Activated naive CD8-positive, alpha-beta T cell treated with anti-CD3 and anti-CD28 coated beads, Interleukin-2, amount 50 U/mL, for 24 hours (primary cell): ENCODE data around the gene NACC2.
"Not testable (repeated sequence)": the region's sequence is repeated elsewhere in the genome, so short reads cannot be mapped to it uniquely, and the experiment has no call there.

Experiments used
- ATAC-seq: fragments of 150-1000 bp; cut with Tn5 transposase; one replicate; pipeline ENCODE4 v1.10.0; 2021
- DNase-seq: peaks from one replicate; pipeline ENCODE4 v3.0.0; 2021
- H3K27ac Mint-ChIP-seq: one replicate; pipeline ENCODE4 v1.8.0; 2021; ENCODE audit warnings: mild to moderate bottlenecking, mixed read lengths
- H3K27me3 Mint-ChIP-seq: one replicate; pipeline ENCODE4 v1.8.0; 2021; ENCODE audit warnings: mixed read lengths
- H3K36me3 Mint-ChIP-seq: one replicate; pipeline ENCODE4 v1.8.0; 2021; ENCODE audit warnings: low read depth, mixed read lengths
- H3K4me1 Mint-ChIP-seq: one replicate; pipeline ENCODE4 v1.8.0; 2021; ENCODE audit warnings: mixed read lengths
- H3K4me3 Mint-ChIP-seq: one replicate; pipeline ENCODE4 v1.8.0; 2021; ENCODE audit warnings: mild to moderate bottlenecking, moderate library complexity, mixed read lengths
- H3K9me3 Mint-ChIP-seq: one replicate; pipeline ENCODE4 v1.8.0; 2021; ENCODE audit warnings: mixed read lengths

NACC2 gene

DNA sequence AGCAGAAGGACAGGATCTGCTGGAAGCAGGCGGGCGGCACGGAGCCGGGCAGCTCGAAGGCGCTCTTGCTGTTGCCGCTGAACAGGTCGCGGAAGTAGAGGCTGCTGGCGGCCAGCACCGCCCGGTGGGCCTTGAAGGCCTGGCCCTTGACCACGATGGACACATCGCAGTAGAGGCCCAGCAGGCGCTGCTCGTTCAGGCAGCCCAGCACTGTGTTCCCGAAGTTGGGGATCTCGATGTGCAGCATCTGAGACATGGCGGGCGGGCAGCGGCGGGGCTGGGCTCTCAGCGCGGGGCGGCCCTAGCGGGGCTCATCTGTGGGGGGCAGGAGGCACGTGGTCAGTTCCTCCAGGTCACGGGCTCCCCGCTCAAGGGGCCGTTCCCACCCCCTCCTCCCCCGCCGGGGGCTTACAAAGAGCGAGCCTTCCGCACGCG is 44.8 kb downstream of the NACC2 start:
- Mint-ChIP-seq H3K27ac (no peak overlapping the region), H3K36me3 (no peaks in the 10 kb centered on the region), H3K4me1 (peaks cover 14% of the 10 kb centered on the region), H3K27me3 (peaks cover 3% of the 10 kb centered on the region), H3K9me3 (no peaks in the 10 kb centered on the region), H3K4me3 (no peak overlapping the region)
- no peak for DNase-seq
- ATAC-seq, result no peak

DNA sequence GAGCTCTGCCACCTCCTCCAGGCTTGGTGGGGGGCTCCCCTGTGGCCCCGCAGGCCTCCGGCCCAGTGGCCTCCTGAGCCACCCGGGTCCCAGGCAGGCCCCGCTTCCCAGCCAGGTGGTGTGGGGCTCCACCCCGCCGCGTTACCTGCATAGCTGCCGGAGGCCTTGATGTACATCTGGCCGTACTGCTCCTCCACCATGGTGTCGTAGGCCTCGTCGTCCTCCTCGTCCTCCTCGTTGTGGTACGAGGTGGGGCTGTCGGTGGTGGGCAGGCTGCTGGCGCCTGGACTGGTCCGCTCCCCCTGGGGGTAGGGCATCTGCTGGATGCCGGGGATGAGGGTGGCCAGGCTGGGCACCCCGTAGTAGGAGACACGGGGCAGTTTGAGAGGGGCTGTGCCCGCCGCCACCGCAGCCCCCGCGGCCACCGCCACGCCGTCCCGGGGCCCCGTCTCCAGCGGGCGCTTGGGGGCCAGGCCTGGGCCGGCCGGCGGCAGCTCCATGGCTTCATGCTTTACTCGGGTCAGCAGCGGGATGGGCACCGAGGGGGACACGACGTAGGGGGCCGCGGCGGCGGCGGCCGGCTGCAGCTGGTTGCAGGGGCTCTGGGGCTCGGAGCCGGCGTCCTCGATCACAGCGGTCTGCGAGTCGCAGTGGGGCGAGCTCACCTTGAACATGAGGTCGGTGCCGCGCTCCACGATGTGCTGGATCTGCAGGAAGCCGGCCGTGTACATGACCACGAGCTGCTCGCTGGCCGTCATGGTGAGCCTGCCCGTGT is 45.4 kb downstream of the NACC2 start:
- Mint-ChIP-seq H3K27ac (no peak overlapping the region), H3K4me1 (peaks cover 13% of the 10 kb centered on the region), H3K27me3 (peaks cover 3% of the 10 kb centered on the region), H3K36me3 (no peaks in the 10 kb centered on the region), H3K9me3 (no peaks in the 10 kb centered on the region), H3K4me3 (no peak overlapping the region)
- ATAC-seq, result no peak
- DNase-seq, result no peak

DNA sequence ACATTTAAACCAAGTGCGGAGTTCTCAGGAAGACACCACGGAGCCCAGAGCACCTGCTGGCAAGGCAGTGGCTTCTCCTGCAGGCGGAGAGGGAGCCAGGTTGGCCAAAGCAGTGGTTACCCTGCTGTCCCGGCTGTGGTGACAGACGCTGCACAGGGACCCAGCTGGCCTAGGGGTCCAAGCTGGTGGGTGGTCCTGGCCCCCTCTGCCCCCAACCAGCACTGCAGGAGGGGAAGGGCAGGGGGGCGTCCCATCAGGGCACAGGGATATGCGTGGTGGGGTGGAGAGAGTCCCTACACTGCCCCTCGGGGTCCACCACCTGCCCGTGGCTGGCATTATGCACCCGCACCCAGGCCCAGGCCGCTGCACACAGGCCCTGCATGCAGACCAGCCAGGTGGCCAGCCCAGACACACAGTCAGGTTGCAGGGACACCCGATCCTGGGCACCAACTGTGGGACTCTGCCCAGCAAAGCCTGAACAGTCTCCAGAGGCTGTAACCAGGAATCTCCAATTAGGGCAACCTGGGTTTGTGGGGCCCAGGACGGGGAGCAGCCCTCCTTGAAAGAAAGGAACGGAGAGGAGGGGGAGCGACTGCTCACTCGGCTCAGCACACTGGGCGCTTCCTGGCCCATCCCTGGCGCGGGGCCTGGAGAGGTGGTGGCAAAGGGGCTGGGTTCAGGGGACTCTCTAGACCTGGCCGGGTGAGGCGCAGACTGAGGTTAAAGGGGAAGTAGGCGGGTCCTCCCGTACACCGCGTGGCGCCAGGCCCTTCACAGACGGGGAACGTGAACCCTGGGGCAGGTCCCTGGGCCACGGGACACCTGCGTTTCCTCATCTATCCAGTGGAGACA is 46.3 kb downstream of the NACC2 start:
- Mint-ChIP-seq H3K36me3 (no peaks in the 10 kb centered on the region), H3K9me3 (no peaks in the 10 kb centered on the region), H3K27ac (no peak overlapping the region), H3K4me3 (no peak overlapping the region), H3K4me1 (peaks cover 11% of the 10 kb centered on the region), H3K27me3 (peaks cover 3% of the 10 kb centered on the region)
- ATAC-seq (no peak), DNase-seq (no peak)

DNA sequence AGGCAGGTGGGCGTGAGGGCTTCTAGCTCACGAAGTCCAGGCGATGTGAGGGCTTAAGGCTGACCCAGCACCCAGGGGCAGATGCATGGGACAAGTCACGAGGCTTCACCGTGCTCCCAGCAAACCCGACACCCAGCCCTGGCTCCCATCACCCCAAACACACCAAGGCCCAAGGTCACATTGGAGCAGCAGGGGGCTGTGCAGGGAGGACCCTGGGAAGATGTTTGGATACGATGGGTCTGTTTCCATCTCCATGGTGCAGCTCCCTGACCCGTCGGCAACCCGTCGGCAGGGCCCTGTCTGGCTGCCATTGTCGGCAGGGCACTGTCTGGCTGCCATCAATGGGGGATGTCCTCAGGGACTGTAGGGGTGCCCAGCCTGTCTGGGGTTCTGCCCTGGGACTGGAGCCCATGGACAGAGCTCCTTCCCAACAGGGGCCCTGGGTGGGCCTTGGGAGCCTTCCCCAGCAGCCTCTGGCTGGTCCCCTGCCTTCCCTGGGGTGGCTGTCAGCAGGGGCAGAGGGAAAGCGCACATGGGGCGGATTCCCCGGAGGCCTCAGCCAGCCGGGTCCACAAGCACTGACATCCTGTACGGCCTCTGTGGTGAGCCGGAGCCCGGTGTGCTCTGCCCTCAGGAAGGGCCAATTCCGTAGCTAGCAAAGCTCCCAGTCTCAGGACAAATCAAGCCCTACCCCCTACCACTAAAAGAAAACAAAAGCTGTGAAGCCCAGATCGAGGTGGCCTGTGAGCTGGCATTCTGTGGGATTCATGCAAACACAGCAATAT is 47.1 kb downstream of the NACC2 start:
- no peak overlapping the region for H3K4me3 Mint-ChIP-seq
- ATAC-seq, result no peak
- H3K9me3 Mint-ChIP-seq, result no peaks in the 10 kb centered on the region

DNA sequence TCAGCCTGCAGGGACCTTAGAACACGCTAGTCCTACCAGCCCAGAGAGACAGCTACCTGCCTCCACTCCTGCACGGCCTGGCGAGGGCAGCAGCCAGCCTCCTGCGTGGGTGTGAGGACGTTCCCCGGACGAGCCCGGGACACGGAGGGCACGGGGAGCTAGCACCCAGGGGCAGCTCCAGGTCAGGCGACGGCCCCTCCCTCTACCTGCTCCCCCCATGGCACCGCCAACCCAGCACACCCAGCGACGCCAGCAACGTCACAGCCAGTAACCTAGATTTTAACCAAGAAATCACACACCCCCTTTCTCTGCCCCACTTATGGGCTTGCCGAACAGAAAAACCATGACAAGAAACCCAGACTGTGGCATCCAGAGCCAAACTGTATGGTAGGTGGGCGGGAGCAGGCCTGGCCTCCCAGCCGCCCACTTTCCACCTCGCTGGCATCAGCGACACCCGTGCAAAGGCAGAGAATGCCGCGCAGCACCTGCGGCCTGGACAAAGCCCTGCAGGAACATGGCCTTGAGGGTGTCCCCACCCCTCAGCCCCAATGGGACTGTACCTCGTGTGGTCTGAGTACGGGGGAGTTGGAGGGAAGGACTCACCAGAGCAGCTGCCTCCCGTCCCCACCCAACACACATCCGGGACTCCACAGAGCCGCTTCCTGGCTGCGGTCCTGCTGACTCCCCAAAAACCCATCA is 47.9 kb downstream of the NACC2 start:
- Mint-ChIP-seq H3K4me3 (no peak overlapping the region), H3K4me1 (peaks cover 3% of the 10 kb centered on the region)
- no peak for ATAC-seq

More for the DNA sequence above, 47.1 kb downstream of the NACC2 start:
- DNase-seq, result no peak
- Mint-ChIP-seq H3K27ac (no peak overlapping the region), H3K27me3 (peaks cover 3% of the 10 kb centered on the region), H3K4me1 (peaks cover 3% of the 10 kb centered on the region), H3K36me3 (no peaks in the 10 kb centered on the region)

DNA sequence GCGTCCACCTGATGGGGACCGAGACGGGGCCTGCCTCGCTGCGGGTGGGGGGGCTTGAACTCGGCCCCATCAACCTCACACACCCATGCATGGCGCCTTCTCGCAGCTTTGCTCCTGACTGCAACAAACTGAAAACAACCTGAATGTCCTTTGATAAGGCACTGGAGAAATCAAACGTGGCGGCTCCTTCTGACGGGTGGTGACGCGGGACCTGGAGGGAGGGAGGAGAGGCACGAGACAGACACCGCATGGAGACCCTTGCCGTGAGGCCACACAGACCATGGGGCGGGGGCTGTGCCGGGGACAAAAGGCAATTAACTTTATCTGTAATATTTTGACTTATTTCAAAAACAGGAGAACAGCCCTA is 48.6 kb downstream of the NACC2 start:
- Mint-ChIP-seq H3K9me3 (no peaks in the 10 kb centered on the region), H3K4me3 (no peak overlapping the region), H3K27me3 (no peaks in the 10 kb centered on the region), H3K36me3 (no peaks in the 10 kb centered on the region), H3K4me1 (no peaks in the 10 kb centered on the region), H3K27ac (no peak overlapping the region)
- ATAC-seq (no peak), DNase-seq (no peak)

More for the DNA sequence above, 47.9 kb downstream of the NACC2 start:
- Mint-ChIP-seq H3K27me3 (peaks cover 3% of the 10 kb centered on the region), H3K9me3 (no peaks in the 10 kb centered on the region), H3K27ac (no peak overlapping the region), H3K36me3 (no peaks in the 10 kb centered on the region)
- DNase-seq, result no peak

DNA sequence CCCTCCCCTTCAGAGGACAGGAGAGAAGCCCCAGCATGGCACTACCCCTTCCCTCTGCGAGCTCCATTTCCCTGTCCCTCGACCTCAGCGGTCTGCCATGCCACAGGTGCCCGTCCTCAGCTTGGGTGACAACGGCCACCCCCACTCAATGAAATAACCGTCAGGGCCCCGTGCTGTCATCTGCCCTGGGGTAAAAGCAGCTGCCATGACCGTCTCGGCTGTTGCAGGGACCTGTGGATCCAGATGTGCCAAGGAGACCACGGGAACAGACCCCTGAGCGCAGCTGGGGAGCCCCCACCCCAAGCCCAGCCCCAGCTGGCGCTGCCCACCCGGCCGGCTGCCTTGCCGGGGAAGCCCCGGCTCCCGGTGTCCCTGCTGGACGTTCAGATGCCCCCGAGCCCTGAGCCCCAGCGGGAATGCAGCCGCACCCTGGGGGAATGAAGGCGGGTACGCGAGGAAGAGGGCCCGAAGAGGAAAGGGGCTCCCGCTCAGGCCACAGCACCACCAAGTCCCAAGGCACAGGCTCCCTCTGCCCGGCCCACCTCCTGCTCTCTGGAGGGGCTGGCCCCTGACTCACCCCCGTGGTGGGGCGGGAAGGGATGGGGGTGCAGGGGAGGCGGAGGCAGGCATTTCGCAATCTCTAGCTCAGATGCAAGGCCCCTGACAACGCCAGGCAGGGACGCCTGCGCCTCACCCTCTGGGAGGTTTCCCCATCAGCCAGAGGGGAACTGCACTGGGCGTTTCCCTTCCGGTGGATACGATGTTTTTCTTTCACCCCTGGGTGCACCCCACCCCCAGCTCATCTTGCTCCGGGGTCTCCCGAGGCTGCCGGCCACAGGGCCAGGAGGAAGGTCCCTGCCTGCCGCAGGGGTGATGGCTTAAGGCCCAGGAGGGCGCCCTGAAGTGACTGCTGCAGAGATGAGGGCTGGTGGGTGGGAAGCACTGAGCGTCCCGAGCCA is 49.2 kb downstream of the NACC2 start:
- ATAC-seq (no peak), DNase-seq (no peak)
- H3K27ac Mint-ChIP-seq, result no peak overlapping the region
- no peak overlapping the region for H3K4me3 Mint-ChIP-seq
- no peaks in the 10 kb centered on the region for H3K4me1 Mint-ChIP-seq
- no peaks in the 10 kb centered on the region for H3K9me3 Mint-ChIP-seq
- H3K36me3 Mint-ChIP-seq, result peaks cover under 1% of the 10 kb centered on the region
- H3K27me3 Mint-ChIP-seq, result no peaks in the 10 kb centered on the region

DNA sequence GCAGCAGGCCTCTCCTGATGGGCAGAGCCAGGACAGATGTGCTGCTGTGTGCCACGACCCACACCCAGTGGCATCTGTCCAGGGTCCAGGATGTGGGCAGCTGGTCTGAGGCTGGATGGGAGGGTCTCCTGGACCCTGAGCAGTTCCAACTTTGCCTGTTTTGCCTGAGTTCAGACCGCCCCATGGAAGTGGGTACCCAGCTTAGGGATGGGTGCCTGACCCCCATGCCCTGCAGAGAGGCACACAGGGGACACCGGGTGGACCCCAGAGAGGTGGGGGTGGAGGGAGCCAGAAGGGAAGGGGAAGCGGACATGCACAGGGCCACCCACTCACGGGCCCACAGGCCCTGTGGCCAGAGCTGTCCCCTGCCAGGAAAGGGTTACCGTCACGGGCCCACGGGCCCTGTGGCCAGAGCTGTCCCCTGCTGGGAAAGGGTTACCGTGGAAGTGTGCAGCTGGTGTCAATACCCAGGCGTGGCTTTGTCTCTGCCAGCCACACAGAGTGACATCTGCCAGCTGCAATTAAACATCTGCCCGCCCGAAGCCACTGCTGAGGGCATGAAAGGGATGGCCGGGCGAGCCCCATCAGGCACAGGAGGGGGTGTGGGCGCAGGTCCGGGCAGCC is 50.0 kb downstream of the NACC2 start:
- Mint-ChIP-seq H3K9me3 (no peaks in the 10 kb centered on the region), H3K4me1 (no peaks in the 10 kb centered on the region), H3K27ac (no peak overlapping the region), H3K36me3 (peaks cover 2% of the 10 kb centered on the region), H3K4me3 (no peak overlapping the region), H3K27me3 (no peaks in the 10 kb centered on the region)
- no peak for DNase-seq
- no peak for ATAC-seq

DNA sequence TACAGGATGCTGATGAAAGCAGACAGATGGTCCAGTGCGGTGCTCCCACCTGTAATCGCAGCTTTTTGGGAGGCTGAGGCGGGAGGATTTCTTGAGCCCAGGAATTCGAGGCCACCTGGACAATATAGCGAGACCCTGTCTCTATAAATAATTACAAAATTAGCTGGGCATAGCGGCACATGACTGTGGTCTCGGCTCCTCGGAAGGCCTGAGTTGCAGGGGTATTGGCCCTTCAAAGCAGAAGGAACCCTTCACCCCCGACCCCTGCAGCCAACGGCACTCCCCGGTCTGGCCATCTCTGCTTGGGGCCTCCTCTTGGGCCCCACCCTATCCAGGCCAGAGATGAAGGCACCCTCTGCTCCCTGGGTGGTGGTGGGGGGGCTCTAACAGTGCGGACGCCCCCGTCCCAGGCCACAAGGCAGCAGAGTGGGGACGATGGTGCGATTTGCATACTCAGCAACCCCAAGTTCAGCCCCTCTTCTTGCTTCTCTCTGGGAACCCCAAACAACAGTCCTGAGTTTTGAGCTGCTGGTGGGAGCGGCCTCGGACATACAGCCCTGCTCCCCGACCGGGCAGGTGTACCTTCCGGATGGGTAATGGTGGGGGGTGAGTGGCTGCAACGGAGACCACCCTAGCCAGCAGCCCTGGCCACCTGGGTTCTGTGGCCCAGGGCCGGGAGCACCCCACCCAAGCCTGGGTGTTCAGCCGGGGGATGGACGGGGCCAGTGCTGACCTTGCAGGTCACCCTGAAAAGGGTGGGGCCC is 50.7 kb downstream of the NACC2 start:
- Mint-ChIP-seq H3K4me3 (no peak overlapping the region), H3K9me3 (peaks cover 5% of the 10 kb centered on the region), H3K4me1 (no peaks in the 10 kb centered on the region), H3K27ac (no peak overlapping the region), H3K27me3 (no peaks in the 10 kb centered on the region), H3K36me3 (peaks cover 7% of the 10 kb centered on the region)
- ATAC-seq (no peak), DNase-seq (no peak)

DNA sequence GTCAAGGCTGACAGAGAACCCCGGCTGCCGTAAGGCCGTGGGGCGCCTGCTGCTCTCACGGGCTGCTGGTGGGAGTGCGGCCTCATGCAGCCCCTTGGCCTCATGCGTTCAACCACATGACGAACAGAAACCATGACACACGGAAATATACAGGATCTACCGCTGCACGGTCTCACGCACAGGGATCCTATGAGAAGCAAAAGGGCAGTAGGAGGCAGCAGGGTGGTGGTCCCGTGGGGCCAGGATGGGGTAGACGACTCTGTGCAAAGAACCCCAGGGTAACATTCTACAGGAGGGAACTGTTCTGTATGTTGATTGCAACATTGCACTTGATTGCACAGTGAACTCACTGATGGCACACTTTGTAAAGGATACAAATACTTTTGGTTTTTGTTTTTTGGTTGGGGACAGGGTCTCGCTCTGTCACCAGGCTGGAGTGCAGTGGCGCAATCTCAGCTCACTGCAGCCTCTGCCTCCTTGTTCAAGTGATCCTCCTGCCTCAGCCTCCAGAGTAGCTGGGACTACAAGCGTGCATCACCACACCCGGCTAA is 51.6 kb downstream of the NACC2 start:
- Mint-ChIP-seq H3K4me1 (no peaks in the 10 kb centered on the region), H3K27me3 (no peaks in the 10 kb centered on the region), H3K27ac (no peak overlapping the region), H3K9me3 (peaks cover 12% of the 10 kb centered on the region), H3K36me3 (peaks cover 9% of the 10 kb centered on the region), H3K4me3 (no peak overlapping the region)
- ATAC-seq (no peak), DNase-seq (no peak)

DNA sequence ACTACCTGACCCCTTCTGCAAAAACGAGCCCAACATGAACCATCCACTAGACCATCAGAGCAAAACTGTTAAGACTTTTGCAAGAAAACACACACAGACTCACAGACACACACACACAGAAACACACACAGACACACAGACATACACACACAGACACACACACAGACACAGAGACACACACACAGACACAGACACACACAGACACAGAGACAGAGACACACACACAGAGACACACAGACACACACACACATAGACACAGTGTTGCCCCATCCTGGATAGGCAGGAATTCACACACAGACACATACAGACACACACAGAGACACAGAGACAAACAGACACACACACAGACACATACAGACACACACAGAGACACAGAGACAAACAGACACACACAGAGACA is 52.5 kb downstream of the NACC2 start:
- H3K4me3 Mint-ChIP-seq, result no peak overlapping the region
- peaks cover 16% of the 10 kb centered on the region for H3K9me3 Mint-ChIP-seq
- no peaks in the 10 kb centered on the region for H3K27me3 Mint-ChIP-seq
- H3K27ac Mint-ChIP-seq, result no peak overlapping the region
- H3K36me3 Mint-ChIP-seq, result peaks cover 15% of the 10 kb centered on the region
- ATAC-seq (no peak), DNase-seq (no peak)
- H3K4me1 Mint-ChIP-seq, result no peaks in the 10 kb centered on the region

DNA sequence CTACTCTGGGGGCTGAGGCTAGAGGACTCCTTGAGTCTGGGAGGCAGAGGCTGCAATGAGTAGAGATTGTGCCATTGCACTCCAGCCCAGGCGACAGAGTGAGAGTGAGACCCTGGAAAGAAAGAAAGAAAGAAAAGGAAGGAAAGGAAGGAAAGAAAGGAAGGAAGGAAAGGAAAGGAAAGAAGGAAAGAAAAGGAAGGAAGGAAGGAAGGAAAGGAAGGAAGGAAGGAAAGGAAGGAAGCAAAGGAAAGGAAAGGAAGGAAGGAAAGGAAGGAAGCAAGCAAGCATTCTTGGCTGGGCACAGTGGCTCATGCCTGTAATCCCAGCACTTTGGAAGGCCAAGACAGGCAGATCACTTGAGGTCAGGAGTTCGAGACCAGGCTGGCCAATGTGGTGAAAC is 54.2 kb downstream of the NACC2 start:
- ATAC-seq, H3K4me1 Mint-ChIP-seq, DNase-seq, H3K4me3 Mint-ChIP-seq, H3K27ac Mint-ChIP-seq, H3K27me3 Mint-ChIP-seq: not testable (repeated sequence)
- Mint-ChIP-seq H3K9me3 (peaks cover 27% of the 10 kb centered on the region), H3K36me3 (peaks cover 20% of the 10 kb centered on the region)
